NCI-H1436 (cell line): ENCODE data around the gene TEKTIP1.
"Not testable (repeated sequence)": the region's sequence is repeated elsewhere in the genome, so short reads cannot be mapped to it uniquely, and the experiment has no call there.

ENCODE experiments used
- DNase-seq: peaks from one replicate; lab custom pipeline; 2025; lab: John Stamatoyannopoulos, UW

The TEKTIP1 gene

GRCh38 chr19:3557461-3558248 lies 18.7 kb downstream of the TEKTIP1 start, which contains the start of gene MFSD12:
Gene MFSD12, minus strand, starts transcription at chr19:3557586. Its CDS starts 183 bp downstream, at chr19:3557403.
- peak; percentile 90 for DNase-seq

- no peak for DNase-seq
Measured at GRCh38 chr19:3563709-3564524, 24.9 kb downstream of the TEKTIP1 start.

GRCh38 chr19:3565139-3565538 lies 26.2 kb downstream of the TEKTIP1 start:
- DNase-seq: no peak

- not testable (repeated sequence) for DNase-seq
Measured at GRCh38 chr19:3570042-3570441, 31.1 kb downstream of the TEKTIP1 start.

- no peak for DNase-seq
Measured at GRCh38 chr19:3570606-3571011, 31.6 kb downstream of the TEKTIP1 start.

- DNase-seq: peak; percentile 99
Measured at GRCh38 chr19:3572132-3572854, 33.3 kb downstream of the TEKTIP1 start.

- DNase-seq: no peak
Measured at GRCh38 chr19:3572855-3573161, 33.8 kb downstream of the TEKTIP1 start, which contains the start of gene HMG20B. Gene HMG20B, plus strand, starts transcription at chr19:3572944. Its CDS starts 366 bp downstream, at chr19:3573310.

- DNase-seq: no peak
Measured at GRCh38 chr19:3573162-3573857, 34.3 kb downstream of the TEKTIP1 start.

- peak; percentile 91 for DNase-seq
Measured at GRCh38 chr19:3573858-3574637, 35.1 kb downstream of the TEKTIP1 start.

GRCh38 chr19:3575260-3575741 lies 36.3 kb downstream of the TEKTIP1 start:
- DNase-seq: no peak

GRCh38 chr19:3575949-3576673 lies 37.1 kb downstream of the TEKTIP1 start:
- DNase-seq: no peak

GRCh38 chr19:3576696-3577443 lies 37.9 kb downstream of the TEKTIP1 start:
- no peak for DNase-seq

GRCh38 chr19:3577723-3578344 lies 38.9 kb downstream of the TEKTIP1 start:
- DNase-seq: no peak

GRCh38 chr19:3578390-3578789 lies 39.4 kb downstream of the TEKTIP1 start:
- no peak for DNase-seq

GRCh38 chr19:3580156-3580934 lies 41.4 kb downstream of the TEKTIP1 start:
- DNase-seq: no peak

- not testable (repeated sequence) for DNase-seq
Measured at GRCh38 chr19:3581792-3582191, 42.8 kb downstream of the TEKTIP1 start.

GRCh38 chr19:3584036-3584802 lies 45.2 kb downstream of the TEKTIP1 start:
- not testable (repeated sequence) for DNase-seq
